HCT116 (cell line): ENCODE measurements around the gene GALNT7.
A peak's percentile ranks its signal among the peaks of the same experiment; 100 is the strongest.

ENCODE experiments used
- CTCF ChIP-seq, 3 experiments: fragments of 200-600 bp in 1 of 3; sonication (generic) in 1 of 3; IDR thresholded peaks in 2 of 3; conservative IDR thresholded peaks in 1 of 3; 2 replicates each; pipeline ENCODE4 v1.5.1; 2012 to 2017; ENCODE audit warnings: low read depth in 2 of 3, low read length in 2 of 3, antibody characterized with exemption in 1 of 3, borderline replicate concordance in 1 of 3, control low read depth in 1 of 3, mild to moderate bottlenecking in 1 of 3, mixed read lengths in 1 of 3, mixed run types in 1 of 3, moderate library complexity in 1 of 3; ENCODE audit not compliant: insufficient read depth in 1 of 3
- EZH2 ChIP-seq: fragments of 200-600 bp; sonication (generic); IDR thresholded peaks from 2 replicates; pipeline ENCODE4 v1.6.1; 2017; ENCODE audit warnings: antibody characterized with exemption, mixed run types
- POLR2A ChIP-seq: IDR thresholded peaks from 2 replicates; pipeline ENCODE4 v1.7.0; 2011; ENCODE audit warnings: borderline replicate concordance; ENCODE audit not compliant: insufficient read depth, insufficient read length; ENCODE audit errors: extremely low read depth
- POLR2AphosphoS5 ChIP-seq: IDR thresholded peaks from 2 replicates; pipeline ENCODE4 v1.6.1; 2011; ENCODE audit warnings: mild to moderate bottlenecking, low read depth, low read length, moderate library complexity
- RAD21 ChIP-seq: IDR thresholded peaks from 2 replicates; pipeline ENCODE4 v1.6.1; 2012; ENCODE audit warnings: low read depth, mild to moderate bottlenecking
- TCF7L2 ChIP-seq: IDR thresholded peaks from 2 replicates; pipeline ENCODE4 v1.7.0; 2011; ENCODE audit warnings: borderline replicate concordance, inconsistent platforms; ENCODE audit not compliant: insufficient read depth, insufficient read length; ENCODE audit errors: extremely low read depth
- ZFX ChIP-seq: fragments of 450-650 bp; IDR thresholded peaks from 2 replicates; pipeline ENCODE4 v1.6.1; 2017
- ZNF274 ChIP-seq: fragments of 200-500 bp; sonication (Bioruptor generic); IDR thresholded peaks from 2 replicates; pipeline ENCODE4 v1.6.1; 2014; ENCODE audit warnings: mild to moderate bottlenecking, low read depth, low read length, inconsistent platforms

- TF ChIP-seq CTCF (IDR thresholded peaks at IDR 0.05 in 2 of 3, conservative IDR thresholded peaks at IDR 0.05 in 1 of 3; ENCODE audit: borderline replicate concordance in 1 of 3, insufficient read depth in 1 of 3, low read depth in 2 of 3, low read length in 2 of 3) (no peak), POLR2AphosphoS5 (no peak), RAD21 (no peak), ZFX (peak; percentile 56), POLR2A (no peak), ZNF274 (no peak), EZH2 (no peak), TCF7L2 (no peak)
Observed at GRCh38 chr4:173371292-173372192, 202.9 kb downstream of the GALNT7 start.
